ENCODE measurements around the gene ATP5MG. TPM values are rescaled to one million over a fixed set of nuclear protein-coding genes. Genes with fewer than 3 reads are reported as not detected.

Gene ATP5MG
- total RNA-seq, 1 donor from 2014 or later = 194 TPM

DNA sequence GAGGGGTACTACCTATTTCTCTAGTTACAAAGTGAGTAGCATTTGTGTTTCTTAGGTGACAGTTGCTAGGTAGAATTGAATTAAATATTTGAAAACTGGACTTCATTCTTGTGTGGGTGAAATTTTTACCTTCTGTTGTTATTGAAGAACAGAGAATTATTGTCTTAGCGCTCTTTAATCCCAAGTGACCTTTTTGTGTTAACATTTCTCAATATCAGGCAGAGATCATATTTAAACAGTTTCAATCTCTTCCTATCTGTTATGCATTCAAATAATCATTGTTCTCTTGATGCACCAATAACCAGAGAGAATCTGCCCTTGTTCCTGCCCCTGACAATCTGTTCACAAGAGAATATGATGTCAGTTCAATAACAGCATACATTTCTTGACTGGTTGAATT, 49.0 kb downstream of the ATP5MG start:
- H3K9ac ChIP-seq (ENCODE audit: low read length) = no peak overlapping the region
- no peak overlapping the region for H3K4me3 ChIP-seq (ENCODE audit: insufficient read depth, low read depth, low read length)
- no peak overlapping the region for H2AFZ ChIP-seq (ENCODE audit: low read depth, low read length)
- peaks cover 95% of the 10 kb centered on the region for H3K79me2 ChIP-seq (ENCODE audit: insufficient read depth, low read length)
- H3K4me1 Mint-ChIP-seq (ENCODE audit: low read depth, unreplicated experiment) = peaks cover 17% of the 10 kb centered on the region
- no peaks in the 10 kb centered on the region for H3K9me3 ChIP-seq (ENCODE audit: insufficient read depth, low read depth, low read length)
- H3K4me2 ChIP-seq (ENCODE audit: low read length) = no peak overlapping the region
- DNase-seq (ENCODE audit: low read depth) (no peak), FAIRE-seq (no peak)
- TF ChIP-seq, protein P1, sequence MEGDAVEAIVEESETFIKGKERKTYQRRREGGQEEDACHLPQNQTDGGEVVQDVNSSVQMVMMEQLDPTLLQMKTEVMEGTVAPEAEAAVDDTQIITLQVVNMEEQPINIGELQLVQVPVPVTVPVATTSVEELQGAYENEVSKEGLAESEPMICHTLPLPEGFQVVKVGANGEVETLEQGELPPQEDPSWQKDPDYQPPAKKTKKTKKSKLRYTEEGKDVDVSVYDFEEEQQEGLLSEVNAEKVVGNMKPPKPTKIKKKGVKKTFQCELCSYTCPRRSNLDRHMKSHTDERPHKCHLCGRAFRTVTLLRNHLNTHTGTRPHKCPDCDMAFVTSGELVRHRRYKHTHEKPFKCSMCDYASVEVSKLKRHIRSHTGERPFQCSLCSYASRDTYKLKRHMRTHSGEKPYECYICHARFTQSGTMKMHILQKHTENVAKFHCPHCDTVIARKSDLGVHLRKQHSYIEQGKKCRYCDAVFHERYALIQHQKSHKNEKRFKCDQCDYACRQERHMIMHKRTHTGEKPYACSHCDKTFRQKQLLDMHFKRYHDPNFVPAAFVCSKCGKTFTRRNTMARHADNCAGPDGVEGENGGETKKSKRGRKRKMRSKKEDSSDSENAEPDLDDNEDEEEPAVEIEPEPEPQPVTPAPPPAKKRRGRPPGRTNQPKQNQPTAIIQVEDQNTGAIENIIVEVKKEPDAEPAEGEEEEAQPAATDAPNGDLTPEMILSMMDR (IDR thresholded peaks at IDR 0.05; ENCODE audit: insufficient read depth, low read depth, low read length) = no peak
- TF ChIP-seq EZH2 (IDR thresholded peaks at IDR 0.05; ENCODE audit: insufficient read depth, low read length) = no peak
- no peak overlapping the region for H3K4me3 Mint-ChIP-seq (ENCODE audit: unreplicated experiment)
- H3K27me3 Mint-ChIP-seq (ENCODE audit: low read depth, unreplicated experiment) = no peaks in the 10 kb centered on the region
- H3K27ac ChIP-seq (ENCODE audit: low read depth, low read length) = no peak overlapping the region
- H3K36me3 ChIP-seq (ENCODE audit: insufficient read depth, low read length) = no peaks in the 10 kb centered on the region
- H3K27me3 ChIP-seq (ENCODE audit: insufficient read depth, low read length) = no peaks in the 10 kb centered on the region
- H3K27ac Mint-ChIP-seq (ENCODE audit: unreplicated experiment) = no peak overlapping the region
- peaks cover 9% of the 10 kb centered on the region for H3K36me3 Mint-ChIP-seq (ENCODE audit: low read depth, unreplicated experiment)
- H3K9me3 Mint-ChIP-seq (ENCODE audit: unreplicated experiment) = no peaks in the 10 kb centered on the region
- peaks cover 89% of the 10 kb centered on the region for H4K20me1 ChIP-seq (ENCODE audit: insufficient read depth, low read length)
- peaks cover 5% of the 10 kb centered on the region for H3K4me1 ChIP-seq (ENCODE audit: insufficient read depth, low read length)

Other genes starting within 250 kb of the ATP5MG start
- 0.31 and 0.89 TPM in 2 replicates for gene SCN4B, start 248.8 kb upstream of the ATP5MG start, total RNA-seq
- 0.18 and 0.29 TPM in 2 replicates for gene SCN2B, start 225.0 kb upstream of the ATP5MG start, total RNA-seq
- not detected in 2 replicates for gene JAML, start 176.6 kb upstream of the ATP5MG start, total RNA-seq
- gene MPZL3, start 149.2 kb upstream of the ATP5MG start, total RNA-seq = 8.2 and 8.5 TPM in 2 replicates
- 0.50 and 0.95 TPM in 2 replicates for gene MPZL2, start 137.3 kb upstream of the ATP5MG start, total RNA-seq
- not detected in 2 replicates for gene CD3E, start 96.9 kb upstream of the ATP5MG start, total RNA-seq
- 0.61 TPM in 1 of 2 replicates, not detected in the other for gene CD3D, start 58.9 kb upstream of the ATP5MG start, total RNA-seq
- gene CD3G, start 57.3 kb upstream of the ATP5MG start, total RNA-seq = not detected in 2 replicates
- gene UBE4A, start 42.0 kb upstream of the ATP5MG start, total RNA-seq = 38.8 and 40.6 TPM in 2 replicates
- 58.7 and 60.0 TPM in 2 replicates for gene KMT2A, start 34.9 kb downstream of the ATP5MG start, total RNA-seq
- 0.43 and 0.84 TPM in 2 replicates for gene TTC36, start 125.9 kb downstream of the ATP5MG start, total RNA-seq
- 18.2 and 19.0 TPM in 2 replicates for gene TMEM25, start 129.6 kb downstream of the ATP5MG start, total RNA-seq
- gene IFT46, start 164.3 kb downstream of the ATP5MG start, total RNA-seq = 14.0 and 16.5 TPM in 2 replicates
- 255 and 289 TPM in 2 replicates for gene ARCN1, start 170.8 kb downstream of the ATP5MG start, total RNA-seq
- gene PHLDB1, start 206.0 kb downstream of the ATP5MG start, total RNA-seq = 179 and 194 TPM in 2 replicates